GM23338 (cell line): ENCODE data around the gene ARHGEF25. TPM values are rescaled to one million over a fixed set of nuclear protein-coding genes. Genes with fewer than 3 reads are reported as not detected.

Experiments used
- ATAC-seq: fragments of 200-7000 bp; cut with Tn5 transposase; 3 replicates; pipeline ENCODE4 v1.9.1; 2020
- DNase-seq: peaks from one replicate; pipeline ENCODE4 v3.0.0-alpha.2; 2015; ENCODE audit warnings: low spot score
- H2AFZ ChIP-seq: fragments of 200-600 bp; sonication (generic); 2 replicates; pipeline ENCODE4 v1.8.0; 2016; ENCODE audit warnings: antibody characterized with exemption, mild to moderate bottlenecking, moderate library complexity
- H3F3A ChIP-seq: fragments of 200-600 bp; sonication (generic); replicated peaks from 2 replicates; pipeline ENCODE4 v1.8.0; 2017; ENCODE audit warnings: antibody characterized with exemption, mixed run types, low read depth
- H3K27ac ChIP-seq: fragments of 200-600 bp; sonication (generic); 2 replicates; pipeline ENCODE4 v1.6.1; 2016; ENCODE audit warnings: low read depth
- H3K27me3 ChIP-seq: fragments of 200-600 bp; sonication (generic); 2 replicates; pipeline ENCODE4 v1.8.0; 2016; ENCODE audit warnings: mild to moderate bottlenecking, mixed run types, moderate library complexity; ENCODE audit not compliant: insufficient read depth
- H3K36me3 ChIP-seq: fragments of 200-600 bp; sonication (generic); 2 replicates; pipeline ENCODE4 v1.8.0; 2016; ENCODE audit warnings: mild to moderate bottlenecking; ENCODE audit not compliant: insufficient read depth
- H3K4me1 ChIP-seq: fragments of 200-600 bp; sonication (generic); 2 replicates; pipeline ENCODE4 v1.8.0; 2016; ENCODE audit warnings: mild to moderate bottlenecking, moderate library complexity; ENCODE audit not compliant: insufficient read depth
- H3K4me2 ChIP-seq: fragments of 200-600 bp; sonication (generic); 2 replicates; pipeline ENCODE4 v1.7.1; 2017; ENCODE audit warnings: mixed run types
- H3K4me3 ChIP-seq: fragments of 200-600 bp; sonication (generic); 2 replicates; pipeline ENCODE4 v1.6.1; 2016; ENCODE audit warnings: mixed run types
- H3K79me2 ChIP-seq: fragments of 200-600 bp; sonication (generic); replicated peaks from 2 replicates; pipeline ENCODE4 v1.8.0; 2017; ENCODE audit warnings: mild to moderate bottlenecking; ENCODE audit not compliant: insufficient read depth
- H3K9me2 ChIP-seq: fragments of 200-600 bp; sonication (generic); 2 replicates; pipeline ENCODE4 v1.8.0; 2017; ENCODE audit not compliant: insufficient read depth
- H4K20me1 ChIP-seq: fragments of 200-600 bp; sonication (generic); replicated peaks from 2 replicates; pipeline ENCODE4 v1.8.0; 2017; ENCODE audit warnings: mild to moderate bottlenecking; ENCODE audit not compliant: insufficient read depth
- H3K27ac Mint-ChIP-seq: 2 replicates; pipeline ENCODE4 v1.8.0; 2020; ENCODE audit warnings: inconsistent platforms, mild to moderate bottlenecking, moderate library complexity, mixed read lengths
- H3K27me3 Mint-ChIP-seq: 3 replicates; pipeline ENCODE4 v1.8.0; 2022; ENCODE audit warnings: low read depth, mild to moderate bottlenecking, moderate library complexity, mixed read lengths, inconsistent platforms; ENCODE audit not compliant: insufficient read depth, poor library complexity
- H3K36me3 Mint-ChIP-seq: 3 replicates; pipeline ENCODE4 v1.8.0; 2021; ENCODE audit warnings: low read depth, mild to moderate bottlenecking, inconsistent platforms, moderate library complexity, mixed read lengths
- H3K4me1 Mint-ChIP-seq: 3 replicates; pipeline ENCODE4 v1.8.0; 2020; ENCODE audit warnings: mild to moderate bottlenecking, inconsistent platforms, mixed read lengths
- H3K4me3 Mint-ChIP-seq: 3 replicates; pipeline ENCODE4 v1.8.0; 2021; ENCODE audit warnings: moderate library complexity, mild to moderate bottlenecking, inconsistent platforms, mixed read lengths
- H3K9me3 Mint-ChIP-seq: 3 replicates; pipeline ENCODE4 v1.8.0; 2020; ENCODE audit warnings: moderate library complexity, mild to moderate bottlenecking, inconsistent platforms, mixed read lengths
- CREB1 ChIP-seq: fragments of 250-450 bp; sonication (Bioruptor Pico); IDR thresholded peaks from 2 replicates; pipeline ENCODE4 v1.5.0; 2020; ENCODE audit warnings: low read depth, mild to moderate bottlenecking, moderate library complexity
- CTCF ChIP-seq, 2 experiments: fragments of 200-600 bp in 1 of 2; sonication (generic) in 1 of 2; conservative IDR thresholded peaks; 2 replicates each; pipeline versions ENCODE4 v1.5.1 to v1.6.1; 2016 to 2017; ENCODE audit warnings: antibody characterized with exemption in 2 of 2, low read depth in 2 of 2, mild to moderate bottlenecking in 2 of 2, moderate library complexity in 1 of 2
- ETS1 ChIP-seq: IDR thresholded peaks from 2 replicates; pipeline ENCODE4 v1.6.1; 2016; ENCODE audit warnings: antibody characterized with exemption
- EZH2 ChIP-seq: fragments of 200-600 bp; sonication (generic); IDR thresholded peaks from one replicate; pipeline ENCODE4 v1.8.0; 2017; ENCODE audit warnings: antibody characterized with exemption, mild to moderate bottlenecking, low read depth; ENCODE audit not compliant: unreplicated experiment
- EZH2phosphoT487 ChIP-seq: fragments of 200-600 bp; sonication (generic); IDR thresholded peaks from one replicate; pipeline ENCODE4 v1.8.1; 2018; ENCODE audit warnings: antibody characterized with exemption; ENCODE audit not compliant: unreplicated experiment
- JUNB ChIP-seq: IDR thresholded peaks from one replicate; pipeline ENCODE4 v1.6.1; 2016; ENCODE audit warnings: antibody characterized with exemption; ENCODE audit not compliant: unreplicated experiment
- NANOG ChIP-seq: IDR thresholded peaks from 2 replicates; pipeline ENCODE4 v1.6.1; 2016; ENCODE audit warnings: antibody characterized with exemption, borderline replicate concordance
- POLR2AphosphoS5 ChIP-seq: IDR thresholded peaks from 2 replicates; pipeline ENCODE4 v1.6.1; 2016; ENCODE audit warnings: antibody characterized with exemption, low read depth
- REST ChIP-seq: IDR thresholded peaks from one replicate; pipeline ENCODE4 v1.6.1; 2018; ENCODE audit warnings: antibody characterized with exemption; ENCODE audit not compliant: unreplicated experiment
- STAT1 ChIP-seq: IDR thresholded peaks from one replicate; pipeline ENCODE4 v1.6.1; 2016; ENCODE audit warnings: antibody characterized with exemption; ENCODE audit not compliant: unreplicated experiment
- ZNF114 ChIP-seq: fragments of 250-450 bp; sonication (Bioruptor Pico); IDR thresholded peaks from 2 replicates; pipeline ENCODE4 v1.5.0; 2020; ENCODE audit warnings: mild to moderate bottlenecking, moderate library complexity
- ZNF331 ChIP-seq: fragments of 250-450 bp; sonication (Bioruptor Pico); IDR thresholded peaks from 2 replicates; pipeline ENCODE4 v1.5.0; 2020; ENCODE audit warnings: low read depth, mild to moderate bottlenecking, moderate library complexity
- ZNF462 ChIP-seq: fragments of 250-450 bp; sonication (Bioruptor Pico); IDR thresholded peaks from 2 replicates; pipeline ENCODE4 v1.5.0; 2020; ENCODE audit warnings: mild to moderate bottlenecking, moderate library complexity
- polyA plus RNA-seq: library from polyadenylated mRNA; unstranded; fragments of >200 nt; fragmentation: Nextera tagmentation; extraction: Ambion mirVana; gene quantifications from 2 replicates; pipeline ENCODE4 v1.2.1, GENCODE V29; 2016
- total RNA-seq: library from RNA; depleted of rRNA; stranded (reverse); fragments of >200 nt; shearing (Covaris generic); gene quantifications from 2 replicates; pipeline ENCODE4 v1.2.3, GENCODE V29; 2014

The ARHGEF25 gene
- total and polyA plus RNA-seq, 2 experiments from 2014 or later, result 0.53 to 10.2 TPM

- Mint-ChIP-seq H3K27ac (no peak overlapping the region), H3K9me3 (no peaks in the 10 kb centered on the region), H3K4me3 (no peak overlapping the region), H3K36me3 (peaks cover 55% of the 10 kb centered on the region), H3K4me1 (no peaks in the 10 kb centered on the region), H3K27me3 (no peaks in the 10 kb centered on the region)
- H3K79me2 ChIP-seq, result no peaks in the 10 kb centered on the region
- peaks cover 13% of the 10 kb centered on the region for H3K36me3 ChIP-seq
- no peaks in the 10 kb centered on the region; the same call in 1 of the 2 replicates for H3F3A ChIP-seq
- TF ChIP-seq REST, result no peak
- no peak for TF ChIP-seq CTCF (conservative IDR thresholded peaks at IDR 0.05; ENCODE audit: low read depth in 2 of 2)
- TF ChIP-seq ZNF114, result no peak
- TF ChIP-seq ZNF331, result no peak
- no peak for TF ChIP-seq ETS1
- no peak for TF ChIP-seq CREB1 (CRISPR knock-in tag)
- TF ChIP-seq STAT1, result no peak
- no peak for TF ChIP-seq EZH2phosphoT487
- TF ChIP-seq EZH2, result no peak
- no peak for TF ChIP-seq ZNF462 (CRISPR knock-in tag)
- no peak for TF ChIP-seq NANOG
- TF ChIP-seq JUNB, result no peak
- no peak for TF ChIP-seq POLR2AphosphoS5
- H3K4me3 ChIP-seq, result no peak overlapping the region
- H4K20me1 ChIP-seq, result peaks cover 3% of the 10 kb centered on the region; the same call in 1 of the 2 replicates
- H3K27ac ChIP-seq, result no peak overlapping the region
- no peak overlapping the region for H3K4me2 ChIP-seq
- H2AFZ ChIP-seq, result no peak overlapping the region
- no peaks in the 10 kb centered on the region for H3K27me3 ChIP-seq
- DNase-seq, result no peak
- H3K4me1 ChIP-seq, result no peaks in the 10 kb centered on the region
- no peak for ATAC-seq
- no peaks in the 10 kb centered on the region for H3K9me2 ChIP-seq
Observed at GRCh38 chr12:57568838-57569237, 42.4 kb upstream of the ARHGEF25 start.
